ENCODE results near the gene FAM53C. TPM values are rescaled to one million over a fixed set of nuclear protein-coding genes. Genes with fewer than 3 reads are reported as not detected.

The FAM53C gene
- total RNA-seq (2021; ENCODE audit: unreplicated experiment) (36.4 TPM), Bru-seq, nascent RNA (percentile 92 among the genes with signal in this experiment), BruChase-seq, experiment 1, labeled RNA remaining after a 6-hour chase (percentile 84 among the genes with signal in this experiment), BruChase-seq, experiment 2, labeled RNA remaining after a 2-hour chase (percentile 98 among the genes with signal in this experiment)
- polyA plus RNA-seq (2012), result 22.3 and 25.1 TPM in 2 replicates
- long read RNA-seq, full-length matches to known transcripts, result 36 of 86 reads
- long read RNA-seq, partial matches to known transcripts, result 38 of 86 reads
- long read RNA-seq, other reads (novel, unspliced or antisense), result 12 of 86 reads

DNA sequence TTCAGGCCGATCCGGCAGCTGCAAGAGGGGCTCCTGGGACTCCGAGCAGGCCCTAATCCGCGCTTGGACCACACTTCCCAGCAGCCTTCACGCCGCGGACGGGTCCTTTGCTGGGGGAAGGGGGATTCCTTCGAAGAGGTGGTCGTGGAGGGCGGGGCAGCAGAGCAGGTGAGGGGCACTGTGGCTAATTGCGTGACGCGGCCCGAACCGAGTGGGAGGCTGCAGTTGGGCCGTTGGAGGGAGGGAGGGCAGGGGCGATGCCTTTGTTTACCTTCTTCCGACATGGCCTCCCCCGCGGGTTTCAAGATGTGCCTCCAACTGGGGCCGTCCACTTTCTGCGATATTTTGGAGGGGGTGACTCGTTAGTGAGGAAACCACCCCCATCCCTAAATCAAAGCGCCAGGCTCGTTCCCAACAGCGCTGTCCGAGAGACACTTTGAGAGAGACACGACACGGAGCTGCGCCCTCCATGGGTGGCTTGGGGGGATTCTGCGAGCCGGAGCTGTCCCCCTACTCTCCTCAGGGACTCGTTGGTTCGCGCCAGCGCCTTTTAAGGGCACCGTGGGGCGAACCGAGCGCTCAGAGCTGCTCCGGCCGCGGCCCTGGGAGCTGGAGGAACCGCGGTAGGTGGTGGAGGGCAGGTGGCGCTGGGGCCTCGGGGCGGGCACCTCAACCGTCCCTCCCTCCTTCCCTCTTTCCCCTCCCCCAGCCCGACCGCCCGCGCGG lies at the start of gene FAM53C:
Gene FAM53C (plus strand): TSS at position 582 of the 726 bp plus-strand sequence. CDS start 3,070 bp downstream, outside the sequence.
- Histone ChIP-seq H3K4me3 (replicated peaks in 1 of 2; ENCODE audit: low read depth in 1 of 2, low read length in 2 of 2) (peak within 1 kb of the TSS; percentile 67 to 74), H3K9me3 (ENCODE audit: control insufficient read depth in 1 of 2, insufficient read depth in 1 of 2, low read depth in 1 of 2, low read length in 2 of 2) (no peaks in the 10 kb centered on the region), H4K20me1 (ENCODE audit: insufficient read depth) (no peaks in the 10 kb centered on the region), H3K27me3 (ENCODE audit: insufficient read depth, low read length) (no peaks in the 10 kb centered on the region), H3K79me2 (ENCODE audit: insufficient read depth, low read length) (peaks cover 36% of the 10 kb centered on the region), H2AFZ (ENCODE audit: low read depth, low read length, poor library complexity, severe bottlenecking) (peak within 1 kb of the TSS; percentile 41), H3K4me2 (ENCODE audit: low read length) (peak within 1 kb of the TSS; percentile 88), H3K4me1 (ENCODE audit: control insufficient read depth in 1 of 2, insufficient read depth in 2 of 2, low read length in 2 of 2) (peaks cover 0 to 28% of the 10 kb centered on the region in 2 experiments; a peak in 2 of 4 replicates), H3K27ac (ENCODE audit: low read depth, low read length) (peak within 1 kb of the TSS; percentile 85), H3K9ac (ENCODE audit: low read length) (peak within 1 kb of the TSS; percentile 80), H3K9me2 (ENCODE audit: insufficient read depth) (no peaks in the 10 kb centered on the region), H3K36me3 (ENCODE audit: control insufficient read depth in 1 of 2, insufficient read depth in 2 of 2, low read length in 2 of 2) (peaks cover 8 to 14% of the 10 kb centered on the region in 2 experiments; a peak in 3 of 4 replicates)
- DNase-seq (ENCODE audit: low read depth, low spot score) (peak; percentile 89), ATAC-seq (peak; percentile 85)
- intact Hi-C loops (cut with micrococcal nuclease), result no loop called here
- POLR2A ChIA-PET, result interaction anchor here (1.0 to 6.5 kb wide), 7 partner anchors 9 to 205 kb away, joined by 3 to 59 read pairs (median 5); partner anchors contain the start of genes ETF1, KDM3B and KIF20A
- CTCF ChIA-PET, result interaction anchor here (1.0 to 1.6 kb wide), 2 partner anchors 14 to 16 kb away, joined by 6 to 10 read pairs; partner anchors contain the start of gene KDM3B
- RAD21 ChIA-PET (ENCODE audit: low non-redundant PET in 1 of 2, low total read pairs in 2 of 2, uncharacterized antibody in 2 of 2, unreplicated experiment in 2 of 2), result no interaction called here
- BruUV-seq (replicated peaks), result no TSS peak
- TF ChIP-seq, protein P1, sequence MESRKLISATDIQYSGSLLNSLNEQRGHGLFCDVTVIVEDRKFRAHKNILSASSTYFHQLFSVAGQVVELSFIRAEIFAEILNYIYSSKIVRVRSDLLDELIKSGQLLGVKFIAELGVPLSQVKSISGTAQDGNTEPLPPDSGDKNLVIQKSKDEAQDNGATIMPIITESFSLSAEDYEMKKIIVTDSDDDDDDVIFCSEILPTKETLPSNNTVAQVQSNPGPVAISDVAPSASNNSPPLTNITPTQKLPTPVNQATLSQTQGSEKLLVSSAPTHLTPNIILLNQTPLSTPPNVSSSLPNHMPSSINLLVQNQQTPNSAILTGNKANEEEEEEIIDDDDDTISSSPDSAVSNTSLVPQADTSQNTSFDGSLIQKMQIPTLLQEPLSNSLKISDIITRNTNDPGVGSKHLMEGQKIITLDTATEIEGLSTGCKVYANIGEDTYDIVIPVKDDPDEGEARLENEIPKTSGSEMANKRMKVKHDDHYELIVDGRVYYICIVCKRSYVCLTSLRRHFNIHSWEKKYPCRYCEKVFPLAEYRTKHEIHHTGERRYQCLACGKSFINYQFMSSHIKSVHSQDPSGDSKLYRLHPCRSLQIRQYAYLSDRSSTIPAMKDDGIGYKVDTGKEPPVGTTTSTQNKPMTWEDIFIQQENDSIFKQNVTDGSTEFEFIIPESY (IDR thresholded peaks at IDR 0.05; ENCODE audit: extremely low read depth, insufficient replicate concordance, low read length), result peak; percentile 58
- TF ChIP-seq, protein P2, sequence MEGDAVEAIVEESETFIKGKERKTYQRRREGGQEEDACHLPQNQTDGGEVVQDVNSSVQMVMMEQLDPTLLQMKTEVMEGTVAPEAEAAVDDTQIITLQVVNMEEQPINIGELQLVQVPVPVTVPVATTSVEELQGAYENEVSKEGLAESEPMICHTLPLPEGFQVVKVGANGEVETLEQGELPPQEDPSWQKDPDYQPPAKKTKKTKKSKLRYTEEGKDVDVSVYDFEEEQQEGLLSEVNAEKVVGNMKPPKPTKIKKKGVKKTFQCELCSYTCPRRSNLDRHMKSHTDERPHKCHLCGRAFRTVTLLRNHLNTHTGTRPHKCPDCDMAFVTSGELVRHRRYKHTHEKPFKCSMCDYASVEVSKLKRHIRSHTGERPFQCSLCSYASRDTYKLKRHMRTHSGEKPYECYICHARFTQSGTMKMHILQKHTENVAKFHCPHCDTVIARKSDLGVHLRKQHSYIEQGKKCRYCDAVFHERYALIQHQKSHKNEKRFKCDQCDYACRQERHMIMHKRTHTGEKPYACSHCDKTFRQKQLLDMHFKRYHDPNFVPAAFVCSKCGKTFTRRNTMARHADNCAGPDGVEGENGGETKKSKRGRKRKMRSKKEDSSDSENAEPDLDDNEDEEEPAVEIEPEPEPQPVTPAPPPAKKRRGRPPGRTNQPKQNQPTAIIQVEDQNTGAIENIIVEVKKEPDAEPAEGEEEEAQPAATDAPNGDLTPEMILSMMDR (IDR thresholded peaks at IDR 0.05 in 2 of 3, conservative IDR thresholded peaks at IDR 0.05 in 1 of 3; ENCODE audit: borderline replicate concordance in 1 of 3, insufficient read depth in 1 of 3, low read depth in 2 of 3, low read length in 2 of 3), result no peak
- no peak for TF ChIP-seq SIN3A (IDR thresholded peaks at IDR 0.05; ENCODE audit: low read depth)
- no peak for TF ChIP-seq SP1 (IDR thresholded peaks at IDR 0.05; ENCODE audit: low read depth)
- TF ChIP-seq ZFX (IDR thresholded peaks at IDR 0.05), result peak; percentile 91
- no peak for TF ChIP-seq EZH2 (IDR thresholded peaks at IDR 0.05)
- no peak for TF ChIP-seq ATF3 (IDR thresholded peaks at IDR 0.05)
- TF ChIP-seq, protein P3, sequence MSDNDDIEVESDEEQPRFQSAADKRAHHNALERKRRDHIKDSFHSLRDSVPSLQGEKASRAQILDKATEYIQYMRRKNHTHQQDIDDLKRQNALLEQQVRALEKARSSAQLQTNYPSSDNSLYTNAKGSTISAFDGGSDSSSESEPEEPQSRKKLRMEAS (IDR thresholded peaks at IDR 0.05), result no peak
- TF ChIP-seq CEBPB (IDR thresholded peaks at IDR 0.05; ENCODE audit: low read depth), result no peak
- no peak for TF ChIP-seq ZNF274 (IDR thresholded peaks at IDR 0.05; ENCODE audit: low read depth, low read length)
- no peak for TF ChIP-seq FOSL1 (IDR thresholded peaks at IDR 0.05; ENCODE audit: low read depth)
- TF ChIP-seq REST (IDR thresholded peaks at IDR 0.05; ENCODE audit: low read depth), result no peak
- peak; percentile 99 for TF ChIP-seq POLR2A (IDR thresholded peaks at IDR 0.05; ENCODE audit: borderline replicate concordance, extremely low read depth, insufficient read depth, insufficient read length)
- TF ChIP-seq EGR1 (IDR thresholded peaks at IDR 0.05; ENCODE audit: low read depth), result no peak
- TF ChIP-seq SRF (IDR thresholded peaks at IDR 0.05; ENCODE audit: low read depth), result no peak
- TF ChIP-seq EZH2phosphoT487 (IDR thresholded peaks at IDR 0.05; ENCODE audit: borderline replicate concordance), result no peak
- TF ChIP-seq ELF1 (IDR thresholded peaks at IDR 0.05; ENCODE audit: borderline replicate concordance, low read depth), result no peak
